HPDE6-E6E7 (cell line): ENCODE data around the gene GNAS.

Experiments
- DNase-seq: peaks from one replicate; pipeline ENCODE4 v3.0.0; 2011; ENCODE audit warnings: missing footprints; ENCODE audit errors: extremely low spot score

The GNAS gene

GRCh38 chr20:58880994-58881752, 28.7 kb downstream of the GNAS start:
- no peak for DNase-seq

- no peak for DNase-seq
Observed at GRCh38 chr20:58882704-58883089, 30.2 kb downstream of the GNAS start.

GRCh38 chr20:58883241-58883691, 30.8 kb downstream of the GNAS start:
- no peak for DNase-seq

GRCh38 chr20:58884966-58885365, 32.5 kb downstream of the GNAS start:
- no peak for DNase-seq

- no peak for DNase-seq
Observed at GRCh38 chr20:58886546-58886945, 34.0 kb downstream of the GNAS start.

- DNase-seq: no peak
Observed at GRCh38 chr20:58888103-58888502, 35.6 kb downstream of the GNAS start.

- peak; percentile 95 for DNase-seq
Observed at GRCh38 chr20:58888521-58889333, 36.2 kb downstream of the GNAS start.

GRCh38 chr20:58889334-58889760, 36.8 kb downstream of the GNAS start:
- no peak for DNase-seq

GRCh38 chr20:58889798-58890517, 37.4 kb downstream of the GNAS start:
- no peak for DNase-seq

- DNase-seq: peak; percentile 65
Observed at GRCh38 chr20:58890518-58891085, 38.1 kb downstream of the GNAS start.

GRCh38 chr20:58891086-58891717, 38.7 kb downstream of the GNAS start:
- peak; percentile 63 for DNase-seq

GRCh38 chr20:58891718-58892140, 39.2 kb downstream of the GNAS start:
- DNase-seq: no peak

GRCh38 chr20:58892141-58892931, 39.8 kb downstream of the GNAS start:
- peak; percentile 63 for DNase-seq

- no peak for DNase-seq
Observed at GRCh38 chr20:58892932-58893224, 40.4 kb downstream of the GNAS start.

- DNase-seq: no peak
Observed at GRCh38 chr20:58893355-58894120, 41.0 kb downstream of the GNAS start.

- DNase-seq: no peak
Observed at GRCh38 chr20:58894652-58895447, 42.3 kb downstream of the GNAS start.

- DNase-seq: no peak
Observed at GRCh38 chr20:58895448-58896180, 43.1 kb downstream of the GNAS start.

GRCh38 chr20:58896820-58897219, 44.3 kb downstream of the GNAS start:
- DNase-seq: no peak
